KBM-7 (cell line): ENCODE data around the gene CDC6.
A peak's percentile ranks its signal among the peaks of the same experiment; 100 is the strongest.

ENCODE experiments used
- DNase-seq: peaks from one replicate; pipeline ENCODE4 v3.0.0-alpha.2; 2015
- in situ Hi-C: fragments of 300-500 bp; cut with MboI; formaldehyde crosslinking; loops from 2 replicates; pipeline ENCODE4 v1.14.3; 2020; ENCODE audit warnings: low sequenced_read_pairs, low pct_unique_long_range_greater_than_20kb, mixed read lengths

Gene CDC6

GRCh38 chr17:40331743-40332641 is 44.3 kb downstream of the CDC6 start:
- DNase-seq = no peak
- in situ Hi-C loops = no loop called here

GRCh38 chr17:40333781-40334448 is 46.2 kb downstream of the CDC6 start:
- DNase-seq = no peak
- in situ Hi-C loops = no loop called here

- in situ Hi-C loops = no loop called here
- DNase-seq = no peak
Observed at GRCh38 chr17:40335620-40336019, 47.9 kb downstream of the CDC6 start.

- no peak for DNase-seq
- in situ Hi-C loops = no loop called here
Observed at GRCh38 chr17:40337351-40337750, 49.7 kb downstream of the CDC6 start.

- peak; percentile 54 for DNase-seq
- in situ Hi-C loops = no loop called here
Observed at GRCh38 chr17:40338058-40338457, 50.4 kb downstream of the CDC6 start.

- in situ Hi-C loops = no loop called here
- DNase-seq = no peak
Observed at GRCh38 chr17:40338941-40339649, 51.4 kb downstream of the CDC6 start.

GRCh38 chr17:40340327-40340726 is 52.6 kb downstream of the CDC6 start:
- in situ Hi-C loops = no loop called here
- DNase-seq = no peak

- in situ Hi-C loops = no loop called here
- DNase-seq = no peak
Observed at GRCh38 chr17:40340880-40341807, 53.5 kb downstream of the CDC6 start.

- in situ Hi-C loops = no loop called here
- no peak for DNase-seq
Observed at GRCh38 chr17:40341808-40342503, 54.3 kb downstream of the CDC6 start.

- in situ Hi-C loops = no loop called here
- no peak for DNase-seq
Observed at GRCh38 chr17:40342504-40343218, 55.0 kb downstream of the CDC6 start.

GRCh38 chr17:40343219-40344119 is 55.8 kb downstream of the CDC6 start:
- in situ Hi-C loops = no loop called here
- no peak for DNase-seq

- DNase-seq = no peak
- in situ Hi-C loops = no loop called here
Observed at GRCh38 chr17:40344421-40345160, 56.9 kb downstream of the CDC6 start.

GRCh38 chr17:40345161-40345993 is 57.7 kb downstream of the CDC6 start:
- in situ Hi-C loops = no loop called here

GRCh38 chr17:40345994-40346764 is 58.5 kb downstream of the CDC6 start:
- in situ Hi-C loops = no loop called here
- DNase-seq = no peak

More at GRCh38 chr17:40345161-40345993, 57.7 kb downstream of the CDC6 start:
- peak; percentile 62 for DNase-seq

- in situ Hi-C loops = no loop called here
- DNase-seq = no peak
Observed at GRCh38 chr17:40346765-40347158, 59.1 kb downstream of the CDC6 start.
